HG02763 (cell line): ENCODE data around the gene ADGRA1.
"Not testable (repeated sequence)": the region's sequence is repeated elsewhere in the genome, so short reads cannot be mapped to it uniquely, and the experiment has no call there.

Experiments
- ATAC-seq: cut with Tn5 transposase; IDR thresholded peaks from one replicate; pipeline ENCODE4 v1.9.1; 2021; ENCODE audit warnings: mild to moderate bottlenecking, moderate library complexity; ENCODE audit not compliant: unreplicated experiment

ADGRA1 gene

GRCh38 chr10:133174689-133175263, 87.1 kb downstream of the ADGRA1 start:
- no peak for ATAC-seq

- not testable (repeated sequence) for ATAC-seq
Observed at GRCh38 chr10:133175624-133176023, 87.9 kb downstream of the ADGRA1 start.

DNA sequence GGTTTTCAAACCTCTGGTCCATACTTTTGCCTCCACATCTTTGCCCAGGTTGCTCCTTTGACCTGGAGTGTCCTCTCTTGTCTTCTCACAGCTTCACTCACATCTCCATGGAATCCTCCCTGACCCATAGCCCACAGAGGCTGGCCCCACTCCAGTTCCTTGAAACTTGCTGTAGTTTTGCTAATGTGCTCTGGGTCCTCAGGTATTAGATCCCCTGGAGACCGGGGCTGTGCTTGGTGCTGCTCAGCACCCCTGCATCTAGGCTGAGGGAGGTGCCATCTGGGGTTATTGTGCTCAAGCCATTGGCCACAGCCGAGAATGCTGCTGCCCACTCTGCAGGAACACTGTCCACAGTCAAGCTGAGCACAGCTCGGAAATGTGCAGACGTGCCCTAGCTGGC, 88.8 kb downstream of the ADGRA1 start:
- no peak for ATAC-seq

DNA sequence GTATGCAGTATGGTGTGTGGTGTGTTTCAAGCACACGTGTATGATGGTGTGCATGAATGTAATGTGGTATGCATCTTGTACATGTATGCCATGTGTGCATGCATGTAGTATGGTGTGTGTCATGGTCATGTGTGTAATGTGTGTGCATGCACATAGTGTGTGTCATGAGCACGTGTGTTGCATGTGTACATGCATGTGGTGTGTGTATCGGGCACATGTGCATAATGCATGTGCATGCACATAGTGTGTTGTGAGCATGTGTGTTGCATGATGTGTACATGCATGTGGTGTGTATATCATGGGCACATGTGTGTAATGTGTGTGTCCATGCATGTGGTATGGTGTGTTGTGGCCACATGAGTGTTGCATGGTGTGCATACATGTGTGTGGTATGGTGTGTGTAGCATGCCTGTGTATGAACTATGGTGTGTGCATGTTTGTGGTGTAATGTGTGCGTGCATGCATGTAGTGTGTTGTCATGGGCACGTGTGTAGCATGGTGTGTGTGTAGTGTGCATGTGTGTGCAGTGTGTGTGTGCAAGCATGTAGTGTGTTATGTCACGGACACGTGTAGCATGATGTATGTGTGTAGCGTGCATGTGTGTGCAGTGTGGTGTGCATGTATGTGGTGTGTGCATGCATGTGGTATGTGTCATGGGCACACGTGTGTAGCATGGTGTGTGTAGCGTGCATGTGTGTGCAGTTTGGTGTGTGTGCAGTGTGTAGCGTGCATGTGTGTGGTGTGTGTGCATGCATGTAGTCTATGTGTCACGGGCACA, 89.8 kb downstream of the ADGRA1 start:
- ATAC-seq: no peak

DNA sequence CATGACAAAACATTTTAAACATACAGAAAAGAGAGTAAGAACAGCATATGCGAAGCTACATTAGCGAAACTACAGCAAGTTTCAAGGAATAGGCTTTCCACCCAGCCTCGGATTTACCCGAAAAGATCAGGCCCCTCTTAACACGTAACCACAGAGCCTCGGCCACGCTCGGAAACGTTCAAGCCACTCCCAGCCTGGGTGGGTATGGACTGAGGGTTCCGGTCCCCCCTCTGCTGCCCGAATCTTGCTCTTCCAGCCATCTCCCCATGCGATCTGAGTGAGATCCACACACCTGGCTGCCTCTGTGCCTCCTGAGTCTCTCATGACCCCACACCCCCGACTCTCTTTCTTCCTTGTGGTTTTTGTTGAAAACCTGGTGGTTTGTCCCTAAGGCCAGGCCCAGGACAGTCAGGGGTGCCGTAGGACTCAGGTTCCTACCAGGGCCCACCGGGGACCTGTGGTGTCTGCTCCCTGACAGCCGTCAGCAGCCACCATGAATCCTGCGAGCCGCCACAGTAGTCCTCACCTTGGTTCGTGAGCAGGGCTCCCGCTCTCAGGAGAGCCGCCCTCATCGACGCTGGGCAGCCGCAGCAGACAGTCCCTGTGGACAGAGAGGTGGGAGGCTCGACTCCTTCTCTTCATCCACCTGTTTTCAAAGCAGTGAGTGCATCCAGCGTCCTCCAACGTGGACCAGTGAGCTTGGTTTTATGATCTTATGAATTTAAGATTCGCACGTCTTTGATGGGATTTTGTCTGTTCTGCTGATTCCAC, 90.8 kb downstream of the ADGRA1 start:
- ATAC-seq: no peak

- no peak for ATAC-seq
Observed at GRCh38 chr10:133179128-133179520, 91.4 kb downstream of the ADGRA1 start.

- ATAC-seq: no peak
Observed at GRCh38 chr10:133179651-133180050, 91.9 kb downstream of the ADGRA1 start.

DNA sequence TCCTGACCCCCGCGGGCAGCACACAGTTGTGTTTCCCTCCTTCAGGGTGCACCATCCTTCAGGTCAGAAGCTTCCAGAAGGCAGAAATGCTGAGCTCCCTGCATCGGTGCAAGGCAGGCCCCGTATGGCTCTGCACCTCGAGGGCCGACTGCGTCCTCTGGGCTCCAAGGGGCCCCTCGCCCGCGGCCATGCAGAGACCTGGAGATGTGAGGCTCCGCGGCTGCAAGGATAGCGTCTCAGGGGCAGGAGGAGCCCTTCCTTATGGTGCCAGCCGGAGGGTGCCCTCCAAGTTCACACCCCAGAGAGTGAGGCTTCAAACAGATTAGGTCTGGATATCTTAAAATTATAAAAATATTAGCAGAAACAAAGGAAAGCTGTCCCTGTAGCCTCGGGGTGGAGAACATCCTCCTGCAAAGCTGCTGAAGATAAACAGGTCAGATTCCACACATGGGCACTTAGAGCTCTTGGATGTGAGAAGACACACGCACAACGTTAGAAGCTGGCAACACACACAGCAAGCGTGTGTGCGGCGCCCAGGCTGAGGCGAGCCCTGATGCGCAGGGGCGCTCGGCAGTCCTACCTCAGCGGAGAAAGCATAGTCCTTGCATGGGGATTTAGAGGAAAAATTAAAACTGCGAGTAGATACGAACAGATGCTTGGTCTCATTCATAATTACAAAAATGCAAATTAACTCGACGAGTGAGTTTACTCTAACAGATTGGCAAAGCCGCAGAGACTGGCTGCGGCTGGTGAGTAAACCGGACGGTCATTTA, 92.7 kb downstream of the ADGRA1 start:
- ATAC-seq: no peak

DNA sequence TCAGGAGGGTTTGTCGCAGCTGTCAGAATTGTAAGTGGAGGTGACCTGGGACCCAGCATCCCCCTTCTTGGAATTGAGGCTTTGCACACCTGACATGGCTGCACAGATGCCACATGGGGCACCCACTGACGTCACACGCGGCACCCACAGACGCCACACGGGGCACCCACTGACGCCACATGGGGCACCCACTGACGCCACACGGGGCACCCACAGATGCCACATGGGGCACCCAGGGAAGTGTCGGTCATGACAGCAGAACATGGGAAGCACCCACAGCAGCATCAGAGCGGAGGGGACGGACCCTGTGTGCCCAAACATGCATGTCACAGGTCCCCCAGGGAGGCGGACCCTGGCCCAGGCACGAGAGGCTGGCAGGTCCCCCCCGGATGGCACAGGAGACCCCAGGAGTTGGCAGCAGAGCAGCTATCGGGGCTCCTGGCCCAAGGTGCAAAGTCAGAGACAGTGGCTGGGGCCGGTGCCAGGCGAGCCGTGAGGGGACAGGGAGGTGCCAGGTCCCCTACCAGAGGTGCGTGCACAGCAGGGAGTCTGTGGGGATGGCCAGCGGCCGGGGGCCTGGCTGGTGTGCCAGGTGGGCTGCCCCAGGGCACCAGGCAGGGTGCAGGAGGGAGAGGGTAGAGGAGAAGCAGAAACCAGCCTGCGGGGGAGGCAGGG, 93.4 kb downstream of the ADGRA1 start:
- no peak for ATAC-seq
